HepG2 (cell line): Measurements from ENCODE around the gene ERH. TPM values are rescaled to one million over a fixed set of nuclear protein-coding genes. Genes with fewer than 3 reads are reported as not detected.

Experiments
- ARID3A ChIP-seq: IDR thresholded peaks from 2 replicates; pipeline ENCODE4 v1.6.1; 2012; ENCODE audit warnings: low read depth, low read length, improper control_type of control experiment
- ATRX ChIP-seq: sonication (generic); formaldehyde crosslinking; IDR thresholded peaks from 2 replicates; pipeline ENCODE4 v1.4.0; 2020; ENCODE audit warnings: missing genetic modification reagents, borderline replicate concordance
- CERS6 ChIP-seq: sonication (generic); formaldehyde crosslinking; IDR thresholded peaks from 2 replicates; pipeline ENCODE4 v1.5.0; 2020; ENCODE audit warnings: missing genetic modification reagents
- DNMT1 ChIP-seq: sonication (generic); formaldehyde crosslinking; IDR thresholded peaks from 2 replicates; pipeline ENCODE4 v1.5.1; 2020; ENCODE audit warnings: mild to moderate bottlenecking, missing genetic modification reagents
- EP300 ChIP-seq, 3 experiments: sonication (generic) in 1 of 3; formaldehyde crosslinking in 1 of 3; IDR thresholded peaks; 2 replicates each; pipeline versions ENCODE4 v1.5.1 to v1.6.1; 2011 to 2020; ENCODE audit warnings: low read depth in 2 of 3, low read length in 2 of 3, borderline replicate concordance in 1 of 3, improper control_type of control experiment in 1 of 3, mild to moderate bottlenecking in 1 of 3, missing genetic modification reagents in 1 of 3, moderate library complexity in 1 of 3
- FOSL2 ChIP-seq: sonication (generic); formaldehyde crosslinking; IDR thresholded peaks from 2 replicates; pipeline ENCODE4 v1.4.0; 2020; ENCODE audit warnings: missing genetic modification reagents
- FOXA1 ChIP-seq, 2 experiments: fragments of 450-650 bp in 1 of 2; sonication (generic) in 1 of 2; formaldehyde crosslinking in 1 of 2; IDR thresholded peaks; 2 replicates each; pipeline versions ENCODE4 v1.4.0 to v1.6.1; 2016 to 2020; ENCODE audit warnings: missing genetic modification reagents in 1 of 2
- FOXA3 ChIP-seq: IDR thresholded peaks from 2 replicates; pipeline ENCODE4 v1.6.1; 2016; ENCODE audit warnings: missing genetic modification reagents, missing compliant biosample characterization
- GATAD2A ChIP-seq: IDR thresholded peaks from 2 replicates; pipeline ENCODE4 v1.6.1; 2016
- HOXA9 ChIP-seq: sonication (generic); formaldehyde crosslinking; IDR thresholded peaks from 2 replicates; pipeline ENCODE4 v1.8.1; 2022; ENCODE audit warnings: missing genetic modification reagents, mild to moderate bottlenecking, moderate library complexity, borderline replicate concordance
- JUN ChIP-seq: sonication (generic); formaldehyde crosslinking; IDR thresholded peaks from 2 replicates; pipeline ENCODE4 v1.4.0; 2020; ENCODE audit warnings: mild to moderate bottlenecking, missing genetic modification reagents
- MEIS2 ChIP-seq: sonication (generic); formaldehyde crosslinking; IDR thresholded peaks from 2 replicates; pipeline ENCODE4 v1.9.0; 2021; ENCODE audit warnings: mild to moderate bottlenecking, missing genetic modification reagents
- MTERF4 ChIP-seq: sonication (generic); formaldehyde crosslinking; IDR thresholded peaks from 2 replicates; pipeline ENCODE4 v1.8.0; 2023; ENCODE audit warnings: mild to moderate bottlenecking, missing genetic modification reagents
- RBAK ChIP-seq: sonication (generic); formaldehyde crosslinking; IDR thresholded peaks from 2 replicates; pipeline ENCODE4 v1.5.1; 2020; ENCODE audit warnings: mild to moderate bottlenecking, missing genetic modification reagents
- RCOR2 ChIP-seq: IDR thresholded peaks from 2 replicates; pipeline ENCODE4 v1.6.1; 2016; ENCODE audit warnings: missing biosample characterization, missing genetic modification reagents
- ZNF280D ChIP-seq: sonication (generic); formaldehyde crosslinking; IDR thresholded peaks from 2 replicates; pipeline ENCODE4 v1.5.1; 2020; ENCODE audit warnings: mild to moderate bottlenecking, missing genetic modification reagents
- ZNF460 ChIP-seq: sonication (generic); formaldehyde crosslinking; IDR thresholded peaks from 2 replicates; pipeline ENCODE4 v1.5.1; 2020; ENCODE audit warnings: missing genetic modification reagents, mild to moderate bottlenecking, borderline replicate concordance
- ZNF770 ChIP-seq: sonication (generic); formaldehyde crosslinking; IDR thresholded peaks from 2 replicates; pipeline ENCODE4 v1.5.0; 2020; ENCODE audit warnings: mild to moderate bottlenecking, missing genetic modification reagents
- ZNF775 ChIP-seq: sonication (generic); formaldehyde crosslinking; IDR thresholded peaks from 2 replicates; pipeline ENCODE4 v1.4.0; 2020; ENCODE audit warnings: missing genetic modification reagents, mild to moderate bottlenecking, moderate library complexity, borderline replicate concordance
- polyA plus RNA-seq, 8 experiments: library from polyadenylated mRNA; depleted of rRNA in 3 of 8; stranded (reverse) in 7 of 8; unstranded in 1 of 8; fragments of >200 nt; fragmentation: Illumina TruSeq in 4 of 8; extraction: Trizol in 4 of 8; gene quantifications; 2 replicates each; pipeline versions ENCODE4 v1.2.1 to v1.2.3, GENCODE V29; 2011 to 2016; ENCODE audit warnings: low read depth in 4 of 8, missing spikeins in 1 of 8, mixed read lengths in 1 of 8; ENCODE audit not compliant: insufficient read depth in 1 of 8
- total RNA-seq, 5 experiments: library from RNA; depleted of rRNA; stranded (reverse); fragments of >200 nt; fragmentation: Illumina TruSeq; extraction: Trizol; gene quantifications; 2 replicates each; pipeline ENCODE4 v1.2.3, GENCODE V29; 2016; ENCODE audit warnings: low read depth in 1 of 5

Gene ERH
- total and polyA plus RNA-seq, 2 of the 13 experiments (the other 11 are each of a cell fraction or from before 2014, with no cell fraction given): 105 to 341 TPM

GRCh38 chr14:69430306-69430939 lies 32.3 kb upstream of the ERH start (continued):
- peak; percentile 63; the same call in 1 of the 2 replicates for TF ChIP-seq GATAD2A (CRISPR knock-in tag)
- TF ChIP-seq FOXA3 (CRISPR knock-in tag): peak; percentile 74
- no peak for TF ChIP-seq MEIS2 (CRISPR knock-in tag)
- TF ChIP-seq RBAK: no peak
- no peak for TF ChIP-seq JUN (CRISPR knock-in tag)
- peak; percentile 82 for TF ChIP-seq RCOR2 (CRISPR knock-in tag)
- 0 out of 2 replicates have a peak, but pooled peaks have one; percentile 31 for TF ChIP-seq ARID3A
- TF ChIP-seq ATRX (CRISPR knock-in tag): no peak
- TF ChIP-seq ZNF460 (CRISPR knock-in tag): peak; percentile 99
- TF ChIP-seq FOXA1 (IDR thresholded peaks at IDR 0.05): 0 out of 2 replicates have a peak, but pooled peaks have one; percentile 20
- no peak for TF ChIP-seq FOXA1 (CRISPR knock-in tag; IDR thresholded peaks at IDR 0.05)
- TF ChIP-seq ZNF770 (CRISPR knock-in tag): peak; percentile 57; the same call in 1 of the 2 replicates
- no peak for TF ChIP-seq ZNF775 (CRISPR knock-in tag)
- TF ChIP-seq DNMT1 (CRISPR knock-in tag): no peak
- no peak for TF ChIP-seq HOXA9 (CRISPR knock-in tag)
- TF ChIP-seq MTERF4 (CRISPR knock-in tag): no peak
- 0 out of 4 replicates have a peak, but pooled peaks of 1 of the 2 experiments have one; percentile 13 for TF ChIP-seq EP300 (IDR thresholded peaks at IDR 0.05; ENCODE audit: low read depth in 2 of 2, low read length in 2 of 2)
- no peak for TF ChIP-seq EP300 (CRISPR knock-in tag; IDR thresholded peaks at IDR 0.05; ENCODE audit: borderline replicate concordance)
- TF ChIP-seq CERS6 (CRISPR knock-in tag): no peak
- peak; percentile 93 for TF ChIP-seq ZNF280D (CRISPR knock-in tag)
- TF ChIP-seq FOSL2 (CRISPR knock-in tag): peak; percentile 42
